Stimulated activated CD8-positive, alpha-beta memory T cell treated with anti-CD3 and anti-CD28 coated beads, Interleukin-2, amount 100 ng/mL, for 48 hours (primary cell): ENCODE measurements around the gene ANGPT4.
"Not testable (repeated sequence)": the region's sequence is repeated elsewhere in the genome, so short reads cannot be mapped to it uniquely, and the experiment has no call there.

Source experiments
- DNase-seq, 2 donors: peaks; one replicate each; pipeline ENCODE4 v3.0.0-alpha.2; 2020; ENCODE audit warnings: low read depth in 2 of 2

Gene ANGPT4

DNA sequence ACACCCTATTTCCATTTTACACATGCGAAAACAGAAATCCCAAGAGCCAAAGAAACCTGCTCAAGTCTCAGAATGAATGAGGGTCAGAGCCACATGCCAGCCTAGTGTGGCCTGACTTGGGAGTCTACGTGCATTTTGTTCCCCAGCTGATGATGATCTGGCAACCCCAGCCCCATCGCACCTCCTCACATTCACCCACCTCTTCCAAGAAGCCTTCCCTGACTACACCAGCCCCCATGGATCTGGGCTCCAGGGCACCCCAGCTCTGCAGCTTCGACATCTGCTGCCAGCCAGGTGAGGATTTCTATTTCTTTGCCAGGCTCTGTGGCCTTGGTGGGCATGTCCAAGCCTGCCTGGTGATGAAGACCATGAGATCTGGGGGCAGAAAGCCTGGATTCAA is 41.0 kb downstream of the ANGPT4 start:
- no peak for DNase-seq

DNA sequence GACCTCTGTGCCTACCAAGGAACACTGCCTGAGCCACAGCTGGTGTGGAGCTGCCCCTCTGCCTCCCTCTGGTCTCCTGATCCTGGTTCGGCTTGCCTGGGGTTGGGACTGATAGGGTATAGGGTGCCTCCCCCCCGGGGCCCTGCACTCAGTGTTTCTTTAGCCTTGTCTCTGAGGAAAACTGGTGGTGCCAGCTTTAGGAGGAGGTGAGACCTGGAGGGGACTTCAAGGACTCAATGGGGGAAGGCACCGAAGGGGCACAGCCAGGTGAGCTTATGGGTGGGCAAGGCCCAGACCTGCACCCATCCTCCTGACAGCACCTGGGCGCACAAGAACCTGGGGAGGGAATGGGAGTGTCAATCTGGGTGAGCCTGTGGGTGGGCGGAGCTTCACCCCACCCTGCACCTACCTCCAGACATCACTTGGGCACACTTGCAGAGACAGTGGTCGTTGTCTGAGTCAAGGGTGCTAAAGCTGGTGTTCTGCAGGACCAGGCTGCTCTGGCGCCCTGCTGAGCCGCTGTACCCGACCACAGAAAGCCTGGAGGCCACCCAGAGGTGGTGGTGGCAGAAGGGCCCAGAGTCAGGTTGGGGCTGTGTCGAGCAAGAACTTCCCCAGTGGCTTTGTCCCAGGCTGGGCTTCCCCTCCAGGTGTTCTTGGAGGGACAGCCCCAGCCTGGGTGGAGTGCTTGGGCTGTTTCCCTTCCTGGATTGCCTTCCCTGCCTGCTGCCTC is 42.1 kb downstream of the ANGPT4 start:
- DNase-seq, result no peak

- no peak for DNase-seq
Observed at GRCh38 chr20:872855-873520, 43.1 kb downstream of the ANGPT4 start.

DNA sequence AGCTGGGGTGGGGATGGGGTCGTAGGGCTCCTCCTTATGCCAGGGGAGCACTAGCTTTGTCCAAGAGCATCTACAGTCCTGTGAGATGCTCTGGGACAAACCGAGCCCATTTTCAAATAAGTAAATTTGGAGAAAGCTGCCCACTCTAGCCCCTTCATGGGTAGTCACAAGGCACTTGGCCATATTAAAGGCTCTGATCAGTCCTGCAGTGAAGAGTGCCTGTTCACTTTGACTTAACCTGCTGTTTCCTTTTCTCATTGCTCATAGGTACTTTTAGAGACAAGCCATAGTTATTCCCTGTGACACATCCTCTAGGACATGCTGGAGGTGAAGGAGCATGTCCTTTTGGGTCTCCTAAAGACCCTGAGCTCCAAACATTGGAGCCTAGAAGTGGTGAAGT is 44.2 kb downstream of the ANGPT4 start:
- no peak for DNase-seq

GRCh38 chr20:871436-871835 is 44.7 kb downstream of the ANGPT4 start:
- no peak for DNase-seq

- DNase-seq, result no peak
Observed at GRCh38 chr20:870758-871157, 45.4 kb downstream of the ANGPT4 start.

DNA sequence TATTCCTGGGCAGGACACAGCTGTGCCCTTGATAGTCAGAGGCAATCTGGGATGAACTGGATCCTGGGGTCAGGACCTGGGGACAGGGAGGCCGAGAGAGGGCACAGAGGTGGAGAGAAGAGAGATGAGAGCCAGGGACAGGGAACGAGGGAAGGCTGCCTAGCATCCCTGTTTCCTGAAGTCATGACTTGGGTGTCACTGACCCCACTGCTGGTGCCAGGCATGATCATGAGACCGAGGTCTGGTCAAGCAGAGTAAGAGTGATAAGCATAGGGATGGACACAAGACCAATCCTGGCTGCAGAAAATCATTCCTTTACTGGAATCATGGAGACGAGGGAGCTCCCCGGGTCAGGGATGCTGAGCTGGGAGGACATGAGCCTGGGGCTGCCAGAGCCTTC is 46.5 kb downstream of the ANGPT4 start:
- no peak for DNase-seq

DNA sequence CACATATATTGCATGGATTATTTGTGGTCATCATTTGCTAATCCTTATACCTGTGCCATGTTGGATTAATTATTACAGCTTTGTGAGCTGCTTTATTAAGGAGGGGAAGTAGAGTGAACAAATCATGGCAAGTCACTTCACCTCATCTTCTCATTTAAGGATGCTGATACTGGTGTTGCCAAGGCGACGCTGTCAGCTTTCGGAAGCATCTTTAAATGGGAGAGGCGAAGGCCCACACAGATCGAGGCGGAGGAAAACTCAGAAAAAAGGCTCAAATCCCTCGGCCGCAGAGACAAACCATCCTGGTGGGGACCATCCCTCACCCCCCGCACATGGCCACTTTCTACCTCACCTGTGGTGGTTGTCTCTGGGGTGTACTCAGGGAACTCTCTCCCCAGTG is 47.9 kb downstream of the ANGPT4 start:
- DNase-seq, result no peak

GRCh38 chr20:865440-865839 is 50.7 kb downstream of the ANGPT4 start:
- DNase-seq, result no peak

GRCh38 chr20:860891-861290 is 55.2 kb downstream of the ANGPT4 start:
- DNase-seq, result no peak

DNA sequence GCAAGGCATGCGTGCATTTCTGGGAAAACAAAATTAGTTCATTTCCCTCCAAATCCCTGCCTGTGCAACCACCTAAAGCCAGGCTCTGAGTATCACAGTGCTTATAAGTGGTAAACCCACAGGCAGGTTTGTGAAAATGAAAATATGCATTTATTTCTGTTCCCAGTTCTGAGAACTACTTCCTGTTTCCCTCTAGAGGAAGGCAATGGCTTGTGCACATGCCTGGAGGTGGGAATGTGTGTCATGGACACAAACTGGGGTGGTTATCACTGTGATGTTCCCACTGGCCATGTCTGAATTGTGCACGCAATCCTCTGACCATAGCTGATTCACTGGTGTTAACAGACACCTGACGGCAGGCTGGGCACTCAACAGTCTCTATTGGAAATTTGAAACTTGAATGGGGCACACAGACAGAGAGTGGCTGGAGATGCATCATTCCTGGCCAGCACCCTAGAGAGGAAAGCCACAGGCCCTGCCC is 56.3 kb downstream of the ANGPT4 start:
- DNase-seq, result no peak

GRCh38 chr20:858011-858410 is 58.1 kb downstream of the ANGPT4 start:
- DNase-seq, result no peak

DNA sequence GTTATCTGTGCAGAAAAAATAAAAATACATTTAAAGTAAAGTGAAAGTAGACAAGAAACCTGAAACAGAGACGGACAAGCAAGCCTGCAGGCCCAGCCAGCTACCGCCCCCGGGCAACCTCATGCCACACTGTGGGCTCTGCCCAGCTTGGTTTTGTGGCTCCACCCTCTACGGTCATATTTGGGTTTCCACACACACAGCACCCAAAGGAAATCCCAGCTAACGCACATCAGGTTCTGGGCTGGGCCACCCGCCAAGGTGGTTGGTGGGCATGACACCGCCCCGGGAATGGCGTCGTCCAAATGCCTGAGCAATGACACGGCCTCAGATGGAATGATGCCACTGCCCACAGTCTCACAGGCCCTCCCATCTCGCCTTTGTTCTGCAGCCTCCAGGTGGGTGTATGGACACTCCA is 59.8 kb downstream of the ANGPT4 start:
- DNase-seq, result peak in 1 of 2 donors; percentile 40

DNA sequence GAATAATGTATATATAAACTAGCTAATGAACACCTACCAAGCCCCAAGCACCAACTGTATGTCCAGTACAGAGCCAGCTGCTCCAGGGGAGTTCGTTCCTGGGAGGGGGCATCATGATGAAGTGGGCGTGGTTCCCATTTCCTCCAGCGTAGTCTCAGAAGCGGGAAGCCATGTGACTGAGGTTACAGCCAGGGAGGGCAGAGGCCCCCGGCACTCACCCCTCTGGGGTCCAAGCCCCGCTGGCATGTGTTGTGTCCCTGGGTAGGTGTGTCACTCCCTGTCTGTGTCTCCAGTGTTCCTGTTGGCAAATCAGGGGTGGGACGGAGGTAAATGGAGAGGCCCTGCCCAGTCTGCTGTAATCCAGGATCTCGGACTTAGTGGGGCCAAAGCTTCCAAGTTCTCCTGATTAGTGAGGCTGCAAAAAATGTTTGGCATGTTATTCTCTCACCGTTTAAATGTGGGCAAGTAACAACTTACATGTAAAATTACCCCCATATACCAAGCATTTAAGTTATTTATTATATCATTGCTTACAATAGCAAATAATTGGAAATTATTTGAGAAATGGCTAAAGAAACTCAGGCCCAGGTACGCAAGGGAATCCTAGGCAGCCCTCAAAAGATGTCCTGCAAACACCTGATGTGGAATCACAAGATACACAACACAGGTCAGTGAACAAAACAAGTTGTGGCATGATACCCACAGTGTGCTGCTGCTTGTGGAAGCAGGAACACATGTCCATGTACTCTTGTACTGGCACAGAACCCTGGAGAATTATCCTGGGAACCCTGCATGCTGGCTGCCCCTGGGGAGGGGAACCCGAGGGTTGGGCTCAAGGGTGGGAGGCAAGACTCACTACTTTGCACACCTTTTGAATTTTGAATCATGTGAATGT is 60.4 kb downstream of the ANGPT4 start:
- DNase-seq, result no peak

- no peak for DNase-seq
Observed at GRCh38 chr20:854601-855000, 61.5 kb downstream of the ANGPT4 start.

DNA sequence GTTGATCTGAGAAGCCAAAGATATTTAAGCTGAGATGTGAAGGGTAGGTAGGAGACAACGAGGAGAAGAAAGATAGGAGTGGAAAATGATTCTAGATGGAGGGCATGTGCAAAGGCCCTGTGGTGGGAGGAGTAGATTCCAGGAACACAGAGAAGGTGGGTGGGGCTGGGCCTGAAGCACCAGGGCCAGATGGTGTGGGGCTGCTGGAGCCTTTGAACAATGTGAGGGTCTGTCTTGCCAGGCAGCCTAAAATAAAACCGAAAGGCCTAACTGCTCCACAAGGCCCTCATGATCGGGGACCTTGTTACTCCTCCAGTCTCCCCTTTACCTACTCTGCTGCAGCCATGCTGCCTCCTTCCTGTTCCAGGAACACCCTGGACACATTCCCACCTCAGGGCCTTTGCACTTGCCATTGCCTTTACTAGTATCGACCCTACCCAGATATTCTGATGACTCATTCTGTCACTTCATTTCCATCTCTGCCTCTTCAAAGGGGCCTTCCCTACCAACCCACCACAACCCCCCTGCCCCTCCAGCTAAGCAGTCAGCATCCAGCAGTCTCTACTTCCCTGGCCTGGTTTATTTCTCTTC is 62.6 kb downstream of the ANGPT4 start:
- DNase-seq, result no peak

DNA sequence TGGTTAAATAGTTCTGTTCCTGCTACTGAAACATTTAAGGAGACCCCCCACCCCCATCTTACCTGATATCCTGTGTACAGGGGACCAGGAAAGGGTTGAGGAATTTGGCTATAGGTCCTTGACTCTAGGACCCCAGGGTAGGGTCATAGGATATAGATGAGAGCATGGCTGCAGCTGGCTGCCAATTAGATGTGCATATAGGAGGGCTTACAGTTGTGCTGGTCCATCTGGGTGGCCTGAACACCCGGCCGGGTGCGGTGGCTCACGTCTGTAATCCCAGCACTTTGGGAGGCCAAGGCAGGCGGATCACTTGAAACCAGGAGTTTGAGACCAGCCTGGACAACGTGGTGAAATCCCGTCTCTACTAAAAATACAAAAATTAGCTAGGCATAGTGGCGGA is 67.4 kb downstream of the ANGPT4 start:
- DNase-seq, result not testable (repeated sequence)

DNA sequence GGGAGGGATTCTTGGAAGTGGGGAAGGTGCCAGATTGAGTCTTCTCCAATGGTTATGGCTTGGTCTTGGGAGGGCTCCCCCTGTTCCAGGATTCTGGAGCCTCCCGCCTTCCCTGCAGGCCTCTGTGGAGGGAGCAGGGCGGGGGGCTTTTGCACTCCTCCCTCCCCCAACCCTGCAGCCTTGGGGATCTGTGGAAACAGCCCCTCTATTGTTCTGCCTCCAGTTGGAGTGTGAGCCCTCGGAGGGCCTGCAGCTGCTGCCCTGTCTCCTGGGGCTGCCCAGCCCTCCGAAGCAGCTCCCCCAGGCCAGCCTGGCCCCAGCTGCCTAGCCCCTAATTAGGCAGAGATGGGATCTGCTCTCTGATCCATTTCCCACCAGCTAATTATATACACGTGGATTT is 67.9 kb downstream of the ANGPT4 start:
- no peak for DNase-seq

DNA sequence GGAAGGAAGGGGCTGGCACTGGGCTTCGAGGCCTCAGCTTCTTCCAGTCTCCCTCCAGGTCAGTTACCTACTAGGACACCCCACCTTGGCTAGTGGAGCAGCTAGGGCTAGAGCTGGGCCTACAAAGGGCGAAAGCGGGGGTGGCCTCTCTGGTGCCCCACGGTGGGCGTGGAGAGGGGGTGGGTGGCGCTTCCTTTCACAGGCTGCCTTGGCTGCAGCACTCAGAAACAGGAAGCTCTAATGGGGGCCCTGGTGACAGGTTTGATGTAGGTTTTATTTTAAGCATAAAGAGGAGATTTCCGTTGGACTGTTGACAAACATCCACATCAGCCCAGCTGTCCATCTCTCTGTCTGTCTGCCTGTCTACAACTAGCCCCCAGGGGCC is 69.2 kb downstream of the ANGPT4 start:
- DNase-seq, result no peak

DNA sequence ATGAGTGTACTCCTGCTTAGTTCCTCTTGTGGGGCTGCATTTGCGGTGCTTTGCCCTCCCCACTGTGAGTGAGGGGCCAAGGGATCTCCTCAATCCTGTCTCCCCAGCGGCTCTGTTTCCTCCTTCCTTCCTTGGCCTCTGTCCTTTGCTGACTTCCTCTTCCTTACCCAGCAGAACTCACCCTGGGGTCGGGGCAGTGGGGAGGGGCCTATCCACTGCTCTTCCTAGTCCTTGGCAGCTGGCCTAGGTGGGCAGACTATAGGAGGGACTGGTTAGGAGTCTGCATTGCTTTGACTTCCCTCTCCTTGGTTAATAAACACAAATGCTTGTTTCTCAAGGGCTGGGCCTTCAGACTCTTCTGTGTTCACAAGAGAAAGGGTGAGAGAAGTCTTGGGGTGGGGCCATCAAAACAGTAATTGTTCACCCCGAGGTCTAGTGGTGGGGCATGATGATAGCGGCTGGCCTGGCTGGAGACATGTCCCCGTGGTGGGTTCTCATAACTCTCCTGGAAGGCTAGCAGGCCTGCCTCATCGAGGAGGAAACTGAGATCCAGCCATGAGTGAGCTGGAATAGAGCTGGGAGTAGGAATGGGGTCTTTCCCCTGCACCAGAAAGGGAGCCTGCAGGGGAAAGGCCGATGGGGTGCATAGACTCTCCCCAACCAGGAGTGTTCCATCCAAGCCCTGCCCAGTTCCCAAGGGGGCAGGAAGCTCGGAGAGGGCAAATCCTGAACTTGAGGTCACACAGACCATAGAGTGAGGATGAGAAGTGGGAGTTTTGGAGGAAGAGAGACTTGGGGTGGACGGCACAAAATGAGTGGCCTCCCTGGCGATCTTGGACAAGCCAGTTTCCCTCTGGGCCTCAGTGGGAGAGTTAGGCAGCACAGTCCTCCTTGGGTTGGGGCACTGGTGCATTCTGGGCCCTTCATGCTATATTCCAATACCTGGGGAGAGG is 69.9 kb downstream of the ANGPT4 start:
- DNase-seq, result no peak
